BLaER1 (cell line): Measurements from ENCODE around the gene CD44.
"Not testable (repeated sequence)": the region's sequence is repeated elsewhere in the genome, so short reads cannot be mapped to it uniquely, and the experiment has no call there.

Experiments
- H3K27ac ChIP-seq: shearing (Covaris generic); formaldehyde crosslinking; 2 replicates; pipeline ENCODE4 v1.8.1; 2022
- H3K27me3 ChIP-seq: shearing (Covaris generic); formaldehyde crosslinking; 2 replicates; pipeline ENCODE4 v1.8.1; 2022
- H3K36me3 ChIP-seq: shearing (Covaris generic); formaldehyde crosslinking; 2 replicates; pipeline ENCODE4 v1.8.1; 2022
- H3K4me1 ChIP-seq: shearing (Covaris generic); formaldehyde crosslinking; 2 replicates; pipeline ENCODE4 v1.8.1; 2022
- H3K4me2 ChIP-seq: shearing (Covaris generic); formaldehyde crosslinking; 2 replicates; pipeline ENCODE4 v1.8.1; 2022
- H3K4me3 ChIP-seq: shearing (Covaris generic); formaldehyde crosslinking; 2 replicates; pipeline ENCODE4 v1.8.1; 2022
- H3K9ac ChIP-seq: shearing (Covaris generic); formaldehyde crosslinking; 2 replicates; pipeline ENCODE4 v1.8.1; 2022
- H3K9me3 ChIP-seq: shearing (Covaris generic); formaldehyde crosslinking; 2 replicates; pipeline ENCODE4 v1.8.1; 2022
- H4K20me1 ChIP-seq: shearing (Covaris generic); formaldehyde crosslinking; 2 replicates; pipeline ENCODE4 v1.8.1; 2022
- Cebpa-rat ChIP-seq: shearing (Covaris generic); IDR thresholded peaks from 2 replicates; pipeline ENCODE4 v1.8.1; 2022

Gene CD44

GRCh38 chr11:35216962-35217678 is 78.1 kb downstream of the CD44 start:
- H3K9me3 ChIP-seq, result no peaks in the 10 kb centered on the region
- no peaks in the 10 kb centered on the region for H3K4me1 ChIP-seq
- no peaks in the 10 kb centered on the region for H3K27me3 ChIP-seq
- TF ChIP-seq Cebpa-rat, result no peak
- no peak overlapping the region for H3K4me3 ChIP-seq
- H3K4me2 ChIP-seq, result no peak overlapping the region
- no peak overlapping the region for H3K9ac ChIP-seq
- no peak overlapping the region for H3K27ac ChIP-seq
- H4K20me1 ChIP-seq, result no peaks in the 10 kb centered on the region
- H3K36me3 ChIP-seq, result peaks cover 96% of the 10 kb centered on the region

DNA sequence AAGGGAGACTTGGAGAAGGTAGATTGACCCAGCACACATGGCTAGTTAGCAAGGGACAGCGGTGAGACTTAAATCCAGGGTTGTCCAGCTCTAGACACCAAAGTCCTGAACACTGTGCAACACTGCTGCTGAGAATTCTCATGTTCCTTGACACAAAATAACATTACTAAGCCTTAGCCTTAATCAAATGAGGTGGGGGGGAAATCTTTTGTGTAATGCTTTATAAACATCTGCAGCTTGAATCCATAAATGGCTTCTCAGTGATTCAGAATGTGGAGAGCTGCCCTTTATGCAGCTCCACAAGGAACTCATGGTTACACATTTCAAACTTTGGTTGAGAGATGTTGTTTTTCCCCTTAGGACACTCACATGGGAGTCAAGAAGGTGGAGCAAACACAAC is 80.0 kb downstream of the CD44 start:
- Histone ChIP-seq H3K4me2 (no peak overlapping the region), H3K36me3 (peaks cover 98% of the 10 kb centered on the region), H4K20me1 (no peaks in the 10 kb centered on the region), H3K4me1 (no peaks in the 10 kb centered on the region), H3K9me3 (no peaks in the 10 kb centered on the region), H3K4me3 (no peak overlapping the region), H3K27me3 (no peaks in the 10 kb centered on the region), H3K9ac (no peak overlapping the region), H3K27ac (no peak overlapping the region)
- no peak for TF ChIP-seq Cebpa-rat

GRCh38 chr11:35223371-35223796 is 84.4 kb downstream of the CD44 start:
- H3K4me2 ChIP-seq, result no peak overlapping the region
- no peaks in the 10 kb centered on the region for H3K27me3 ChIP-seq
- H3K9ac ChIP-seq, result no peak overlapping the region
- H3K9me3 ChIP-seq, result no peaks in the 10 kb centered on the region
- peaks cover 100% of the 10 kb centered on the region for H3K36me3 ChIP-seq
- no peak for TF ChIP-seq Cebpa-rat
- H3K27ac ChIP-seq, result no peak overlapping the region
- H4K20me1 ChIP-seq, result no peaks in the 10 kb centered on the region
- no peak overlapping the region for H3K4me3 ChIP-seq
- no peaks in the 10 kb centered on the region for H3K4me1 ChIP-seq

- H3K27ac ChIP-seq, result no peak overlapping the region
- no peak overlapping the region for H3K4me2 ChIP-seq
- H3K36me3 ChIP-seq, result peaks cover 100% of the 10 kb centered on the region
- H3K4me3 ChIP-seq, result no peak overlapping the region
- no peaks in the 10 kb centered on the region for H3K9me3 ChIP-seq
- H3K9ac ChIP-seq, result no peak overlapping the region
- H3K4me1 ChIP-seq, result no peaks in the 10 kb centered on the region
- no peaks in the 10 kb centered on the region for H4K20me1 ChIP-seq
- H3K27me3 ChIP-seq, result no peaks in the 10 kb centered on the region
- TF ChIP-seq Cebpa-rat, result no peak
Observed at GRCh38 chr11:35223991-35224390, 85.0 kb downstream of the CD44 start.

- Histone ChIP-seq H4K20me1 (no peaks in the 10 kb centered on the region), H3K9me3 (no peaks in the 10 kb centered on the region), H3K4me3 (no peak overlapping the region), H3K9ac (no peak overlapping the region), H3K4me1 (no peaks in the 10 kb centered on the region), H3K27ac (no peak overlapping the region), H3K4me2 (no peak overlapping the region), H3K27me3 (no peaks in the 10 kb centered on the region), H3K36me3 (peaks cover 100% of the 10 kb centered on the region)
- TF ChIP-seq Cebpa-rat, result no peak
Observed at GRCh38 chr11:35225946-35226520, 87.1 kb downstream of the CD44 start.

DNA sequence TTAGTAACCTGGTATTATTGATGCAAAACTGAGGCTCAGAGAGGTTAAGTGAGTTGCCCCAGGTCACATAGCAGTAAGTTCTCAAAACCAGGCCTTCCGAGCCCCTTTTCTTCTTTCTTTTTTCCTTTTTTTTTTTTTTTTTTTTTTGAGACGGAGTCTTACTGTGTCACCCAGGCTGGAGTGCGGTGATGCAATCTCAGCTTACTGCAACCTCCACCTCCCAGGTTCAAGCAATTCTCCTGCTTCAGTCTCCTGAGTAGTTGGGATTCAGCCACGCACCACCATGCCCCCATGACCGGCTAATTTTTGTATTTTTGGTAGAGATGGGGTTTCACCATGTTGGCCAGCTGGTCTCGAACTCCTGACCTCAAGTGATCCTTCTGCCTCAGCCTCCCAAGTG is 87.8 kb downstream of the CD44 start:
- not testable (repeated sequence) for H4K20me1 ChIP-seq, H3K9ac ChIP-seq, H3K9me3 ChIP-seq, H3K27ac ChIP-seq, H3K27me3 ChIP-seq, H3K4me2 ChIP-seq, H3K4me3 ChIP-seq, H3K4me1 ChIP-seq
- H3K36me3 ChIP-seq, result peaks cover 100% of the 10 kb centered on the region

DNA sequence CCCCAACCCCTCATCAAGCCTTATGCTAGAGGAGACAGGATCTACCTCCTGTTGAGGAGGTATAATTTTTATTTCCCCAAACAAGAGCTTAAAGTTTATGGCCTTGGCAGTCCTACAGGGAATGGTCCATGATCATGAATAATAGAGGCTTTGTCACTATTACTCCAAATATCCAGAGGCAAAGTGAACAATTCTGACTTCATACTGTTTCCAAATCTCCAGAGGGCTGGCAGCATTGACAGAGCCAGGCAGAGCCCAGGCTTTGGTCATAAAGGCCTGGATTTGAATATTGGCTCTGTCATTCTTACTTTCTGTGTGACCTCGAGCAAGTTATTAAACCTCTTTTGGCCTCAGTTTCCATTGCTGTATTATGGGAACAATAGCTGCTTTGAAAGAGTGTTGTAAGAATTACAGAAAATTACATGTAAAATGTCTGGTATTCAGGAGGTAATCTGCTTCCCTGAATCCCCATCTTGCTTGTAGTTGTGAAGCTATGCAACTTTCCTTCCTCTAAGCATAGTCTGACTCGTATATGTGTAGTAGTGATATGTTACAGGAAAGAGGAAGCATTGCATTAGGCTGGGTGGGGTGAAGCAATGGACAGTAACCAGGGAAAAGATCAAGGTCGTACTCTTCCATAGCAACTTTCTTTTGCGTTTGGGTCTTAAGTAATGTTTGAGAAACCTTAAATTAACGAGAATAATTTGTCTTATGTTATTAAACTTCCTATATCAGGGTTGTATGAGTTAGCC is 88.8 kb downstream of the CD44 start:
- H3K27ac ChIP-seq, result no peak overlapping the region
- no peak overlapping the region for H3K9ac ChIP-seq
- H3K4me3 ChIP-seq, result no peak overlapping the region
- no peaks in the 10 kb centered on the region for H4K20me1 ChIP-seq
- H3K27me3 ChIP-seq, result no peaks in the 10 kb centered on the region
- no peak overlapping the region for H3K4me2 ChIP-seq
- no peaks in the 10 kb centered on the region for H3K4me1 ChIP-seq
- no peaks in the 10 kb centered on the region for H3K9me3 ChIP-seq
- H3K36me3 ChIP-seq, result peaks cover 98% of the 10 kb centered on the region
- no peak for TF ChIP-seq Cebpa-rat

DNA sequence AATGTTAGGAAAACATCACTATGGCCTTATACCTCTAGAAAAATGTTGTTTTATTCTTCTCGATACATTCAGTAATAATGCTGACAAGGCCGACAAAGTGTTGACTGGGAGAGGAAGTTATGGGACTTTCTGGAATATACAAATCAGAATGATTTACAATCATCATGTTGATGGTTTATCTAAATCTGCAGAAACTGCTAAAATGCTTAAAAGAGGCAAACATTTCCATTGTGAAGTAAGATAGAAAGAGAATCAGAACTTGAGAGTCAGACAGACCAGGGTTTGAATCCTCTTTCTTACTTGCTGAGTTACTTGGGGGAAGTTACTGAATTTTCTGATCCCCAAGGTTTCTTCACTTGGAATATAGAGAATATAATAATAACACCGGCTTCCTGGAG is 89.4 kb downstream of the CD44 start:
- Histone ChIP-seq H3K36me3 (peaks cover 98% of the 10 kb centered on the region), H3K4me3 (no peak overlapping the region), H3K4me1 (0 out of 2 replicates have a peak, but pooled peaks cover 4% of the 10 kb centered on the region), H3K9me3 (no peaks in the 10 kb centered on the region; the same call in 1 of the 2 replicates), H3K9ac (no peak overlapping the region), H3K4me2 (no peak overlapping the region), H4K20me1 (no peaks in the 10 kb centered on the region), H3K27ac (no peak overlapping the region), H3K27me3 (no peaks in the 10 kb centered on the region)
- no peak for TF ChIP-seq Cebpa-rat

DNA sequence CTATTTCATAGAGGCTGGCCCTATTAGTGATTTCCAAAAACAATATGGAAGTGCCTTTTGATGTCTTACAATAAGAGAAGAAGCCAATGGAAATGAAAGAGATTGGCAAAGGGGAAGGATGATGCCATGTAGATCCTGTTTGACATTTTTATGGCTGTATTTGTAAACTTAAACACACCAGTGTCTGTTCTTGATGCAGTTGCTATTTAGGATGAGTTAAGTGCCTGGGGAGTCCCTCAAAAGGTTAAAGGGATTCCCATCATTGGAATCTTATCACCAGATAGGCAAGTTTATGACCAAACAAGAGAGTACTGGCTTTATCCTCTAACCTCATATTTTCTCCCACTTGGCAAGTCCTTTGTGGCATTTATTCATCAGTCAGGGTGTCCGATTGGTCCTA is 91.4 kb downstream of the CD44 start:
- peaks cover 79% of the 10 kb centered on the region for H3K36me3 ChIP-seq
- no peaks in the 10 kb centered on the region for H3K27me3 ChIP-seq
- H3K9ac ChIP-seq, result no peak overlapping the region
- no peak overlapping the region for H3K4me3 ChIP-seq
- no peaks in the 10 kb centered on the region for H4K20me1 ChIP-seq
- H3K9me3 ChIP-seq, result no peaks in the 10 kb centered on the region; the same call in 1 of the 2 replicates
- H3K4me1 ChIP-seq, result 0 out of 2 replicates have a peak, but pooled peaks cover 4% of the 10 kb centered on the region
- H3K27ac ChIP-seq, result no peak overlapping the region
- H3K4me2 ChIP-seq, result no peak overlapping the region
- no peak for TF ChIP-seq Cebpa-rat
